ENCODE data around the gene OR52I1. TPM values are rescaled to one million over a fixed set of nuclear protein-coding genes. Genes with fewer than 3 reads are reported as not detected.

The OR52I1 gene
- total RNA-seq, 1 donor from 2014 or later: not detected

DNA sequence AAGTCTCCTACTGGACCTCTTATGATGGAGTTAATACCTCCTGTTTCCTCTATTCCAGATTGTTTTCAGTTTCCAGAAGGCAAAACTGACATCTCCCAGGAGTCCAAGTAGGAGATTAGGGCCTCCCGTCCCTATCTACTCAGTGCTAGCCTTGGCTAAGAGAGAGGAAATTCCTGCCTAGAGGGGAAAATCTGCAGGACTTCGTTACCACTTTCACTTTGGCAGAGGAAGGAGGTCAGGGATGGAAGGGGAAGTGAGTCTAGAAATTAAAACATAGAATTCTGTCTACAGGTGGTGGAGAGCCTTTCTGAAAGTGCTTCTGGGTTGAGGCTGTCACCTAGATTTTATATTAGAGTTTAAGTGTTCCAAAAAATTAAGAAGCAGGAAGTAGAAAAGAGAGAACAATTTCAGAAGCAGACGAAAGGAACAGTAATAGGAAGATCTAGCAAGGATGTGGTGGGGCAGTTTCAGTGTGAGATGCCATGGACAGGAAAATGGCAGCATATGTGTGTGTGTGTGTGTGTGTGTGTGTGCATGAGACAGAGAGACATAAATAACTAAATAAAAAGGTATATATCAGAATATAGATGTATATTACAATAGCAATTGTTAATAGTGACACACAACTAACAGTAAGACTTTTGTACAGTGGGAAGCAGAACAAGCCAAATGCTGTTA, 16.6 kb downstream of the OR52I1 start:
- Mint-ChIP-seq H3K4me1 (ENCODE audit: unreplicated experiment) (peaks cover 21% of the 10 kb centered on the region), H3K27me3 (ENCODE audit: unreplicated experiment) (peaks cover 4% of the 10 kb centered on the region), H3K4me3 (ENCODE audit: unreplicated experiment) (no peak overlapping the region), H3K36me3 (ENCODE audit: low read depth, unreplicated experiment) (no peaks in the 10 kb centered on the region), H3K27ac (ENCODE audit: unreplicated experiment) (peak overlapping the region; percentile 54), H3K9me3 (ENCODE audit: unreplicated experiment) (no peaks in the 10 kb centered on the region)
- no peak for DNase-seq (ENCODE audit: low spot score)
- TF ChIP-seq, protein P1, sequence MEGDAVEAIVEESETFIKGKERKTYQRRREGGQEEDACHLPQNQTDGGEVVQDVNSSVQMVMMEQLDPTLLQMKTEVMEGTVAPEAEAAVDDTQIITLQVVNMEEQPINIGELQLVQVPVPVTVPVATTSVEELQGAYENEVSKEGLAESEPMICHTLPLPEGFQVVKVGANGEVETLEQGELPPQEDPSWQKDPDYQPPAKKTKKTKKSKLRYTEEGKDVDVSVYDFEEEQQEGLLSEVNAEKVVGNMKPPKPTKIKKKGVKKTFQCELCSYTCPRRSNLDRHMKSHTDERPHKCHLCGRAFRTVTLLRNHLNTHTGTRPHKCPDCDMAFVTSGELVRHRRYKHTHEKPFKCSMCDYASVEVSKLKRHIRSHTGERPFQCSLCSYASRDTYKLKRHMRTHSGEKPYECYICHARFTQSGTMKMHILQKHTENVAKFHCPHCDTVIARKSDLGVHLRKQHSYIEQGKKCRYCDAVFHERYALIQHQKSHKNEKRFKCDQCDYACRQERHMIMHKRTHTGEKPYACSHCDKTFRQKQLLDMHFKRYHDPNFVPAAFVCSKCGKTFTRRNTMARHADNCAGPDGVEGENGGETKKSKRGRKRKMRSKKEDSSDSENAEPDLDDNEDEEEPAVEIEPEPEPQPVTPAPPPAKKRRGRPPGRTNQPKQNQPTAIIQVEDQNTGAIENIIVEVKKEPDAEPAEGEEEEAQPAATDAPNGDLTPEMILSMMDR (IDR thresholded peaks at IDR 0.05; ENCODE audit: unreplicated experiment): no peak

DNA sequence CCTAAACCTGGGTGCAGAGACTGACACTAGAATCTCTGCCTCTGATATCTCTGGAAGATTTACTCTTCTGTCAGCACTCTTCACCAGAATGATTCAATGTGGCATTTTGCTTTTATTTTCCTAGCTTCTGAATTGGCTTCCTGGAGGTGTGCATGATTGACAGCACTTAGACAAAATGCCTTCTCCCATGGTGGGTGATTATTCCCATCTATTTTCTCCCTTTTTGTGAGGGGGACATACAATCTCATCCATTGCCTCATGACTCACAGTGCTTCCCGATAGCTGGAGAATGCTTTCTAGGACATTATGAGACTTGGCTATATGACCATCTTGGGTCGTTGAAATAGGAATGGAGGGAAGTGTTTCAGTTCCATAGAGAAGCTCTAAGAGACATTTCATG, 18.1 kb downstream of the OR52I1 start:
- TF ChIP-seq, protein P1 (IDR thresholded peaks at IDR 0.05; ENCODE audit: unreplicated experiment): no peak
- peaks cover 4% of the 10 kb centered on the region for H3K27me3 Mint-ChIP-seq (ENCODE audit: unreplicated experiment)
- H3K9me3 Mint-ChIP-seq (ENCODE audit: unreplicated experiment): no peaks in the 10 kb centered on the region
- H3K4me3 Mint-ChIP-seq (ENCODE audit: unreplicated experiment): no peak overlapping the region
- H3K4me1 Mint-ChIP-seq (ENCODE audit: unreplicated experiment): peaks cover 11% of the 10 kb centered on the region
- no peak for DNase-seq (ENCODE audit: low spot score)
- H3K27ac Mint-ChIP-seq (ENCODE audit: unreplicated experiment): no peak overlapping the region
- no peaks in the 10 kb centered on the region for H3K36me3 Mint-ChIP-seq (ENCODE audit: low read depth, unreplicated experiment)

GRCh38 chr11:4615856-4616444, 22.1 kb downstream of the OR52I1 start:
- Mint-ChIP-seq H3K9me3 (ENCODE audit: unreplicated experiment) (no peaks in the 10 kb centered on the region), H3K4me3 (ENCODE audit: unreplicated experiment) (no peak overlapping the region), H3K27ac (ENCODE audit: unreplicated experiment) (no peak overlapping the region), H3K27me3 (ENCODE audit: unreplicated experiment) (no peaks in the 10 kb centered on the region), H3K4me1 (ENCODE audit: unreplicated experiment) (no peaks in the 10 kb centered on the region), H3K36me3 (ENCODE audit: low read depth, unreplicated experiment) (no peaks in the 10 kb centered on the region)
- TF ChIP-seq, protein P1 (IDR thresholded peaks at IDR 0.05; ENCODE audit: unreplicated experiment): no peak
- no peak for DNase-seq (ENCODE audit: low spot score)

- no peaks in the 10 kb centered on the region for H3K4me1 Mint-ChIP-seq (ENCODE audit: unreplicated experiment)
- no peak for DNase-seq (ENCODE audit: low spot score)
- H3K27me3 Mint-ChIP-seq (ENCODE audit: unreplicated experiment): no peaks in the 10 kb centered on the region
- no peaks in the 10 kb centered on the region for H3K36me3 Mint-ChIP-seq (ENCODE audit: low read depth, unreplicated experiment)
- no peak overlapping the region for H3K27ac Mint-ChIP-seq (ENCODE audit: unreplicated experiment)
- H3K4me3 Mint-ChIP-seq (ENCODE audit: unreplicated experiment): no peak overlapping the region
- no peaks in the 10 kb centered on the region for H3K9me3 Mint-ChIP-seq (ENCODE audit: unreplicated experiment)
- TF ChIP-seq, protein P1 (IDR thresholded peaks at IDR 0.05; ENCODE audit: unreplicated experiment): no peak
Measured at GRCh38 chr11:4619514-4619913, 25.7 kb downstream of the OR52I1 start.
